ENCODE data around the gene SSBP3. TPM values are rescaled to one million over a fixed set of nuclear protein-coding genes. Genes with fewer than 3 reads are reported as not detected.
A peak's percentile ranks its signal among the peaks of the same experiment; 100 is the strongest.

The SSBP3 gene
- total and polyA plus RNA-seq, 2 of the 13 experiments (the other 11 are each of a cell fraction or from before 2014, with no cell fraction given) = 8.5 to 17.6 TPM

DNA sequence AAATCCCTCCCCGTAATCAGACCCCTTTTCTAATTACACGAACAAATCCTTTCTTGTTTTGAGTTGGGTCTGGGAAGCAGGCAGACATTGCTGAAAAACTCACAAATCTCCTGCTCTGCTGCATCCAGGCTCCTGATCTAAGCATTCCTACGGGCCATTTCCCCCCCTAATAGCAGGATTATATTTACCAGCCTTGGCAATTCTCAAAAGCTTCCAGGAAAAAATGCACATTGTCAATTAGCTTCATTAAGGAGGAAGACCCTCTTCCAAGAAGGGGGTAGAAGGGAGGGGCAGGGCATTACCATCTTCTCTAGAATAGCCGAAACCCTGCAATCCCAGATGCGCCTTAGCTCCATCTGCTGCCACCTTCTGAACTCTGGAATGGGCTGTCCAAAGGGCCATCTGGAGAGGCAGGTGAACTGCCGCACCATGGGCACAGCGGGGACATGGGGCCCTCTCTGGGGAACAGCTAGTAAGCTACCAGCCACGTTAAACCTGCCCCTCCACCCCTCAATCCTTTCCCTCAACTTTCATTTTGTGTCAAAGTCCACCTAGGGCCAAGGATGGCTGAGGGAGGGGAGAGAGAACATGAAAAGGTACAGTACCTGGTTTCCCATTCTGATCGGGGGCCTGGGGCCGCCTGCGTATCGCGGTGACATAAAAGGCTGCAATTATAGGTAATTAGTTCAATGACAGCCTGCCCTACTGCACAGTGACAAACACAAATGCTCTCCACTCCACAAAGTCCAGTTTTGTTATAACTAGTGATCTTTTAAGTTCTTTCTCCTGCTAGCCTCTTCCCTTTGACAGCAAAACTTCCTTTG, 149.5 kb downstream of the SSBP3 start:
- H3K79me2 ChIP-seq (ENCODE audit: insufficient read depth, low read length) = no peaks in the 10 kb centered on the region
- DNase-seq (ENCODE audit: low spot score) (no peak), ATAC-seq (no peak), FAIRE-seq (no peak)
- no peaks in the 10 kb centered on the region; a peak in 1 of 5 replicates for H3K27me3 ChIP-seq (ENCODE audit: control insufficient read depth in 1 of 2, insufficient read depth in 2 of 2, low read length in 2 of 2)
- in situ Hi-C loops (cut with HindIII; ENCODE audit: extremely low pct_ligation_motif_present, low pct_unique_long_range_greater_than_20kb) (no loop called here), intact Hi-C loops (cut with micrococcal nuclease; ENCODE audit: unreplicated experiment) (no loop called here)
- no peak overlapping the region for H3K4me2 ChIP-seq (ENCODE audit: low read depth, low read length)
- POLR2A ChIA-PET = no interaction called here
- no peaks in the 10 kb centered on the region for H4K20me1 ChIP-seq (ENCODE audit: insufficient read depth, low read length)
- no peaks in the 10 kb centered on the region for H3K9me3 ChIP-seq (ENCODE audit: low read length)
- peaks cover 2 to 5% of the 10 kb centered on the region in 2 experiments; a peak in 2 of 5 replicates for H3K36me3 ChIP-seq (replicated peaks in 1 of 2; ENCODE audit: control insufficient read depth in 1 of 2, insufficient read depth in 2 of 2, low read length in 2 of 2)
- H2AFZ ChIP-seq (ENCODE audit: low read length) = no peak overlapping the region
- WGBS (ENCODE audit: low lambda C conversion rate) = 87% methylated on average over 8 of the region's 13 CpGs
- H3K4me1 ChIP-seq (ENCODE audit: insufficient read depth, low read length) = peaks cover 23% of the 10 kb centered on the region
- no TSS peak for BruUV-seq (replicated peaks)
- TF ChIP-seq ZMAT3 (CRISPR knock-in tag; conservative IDR thresholded peaks at IDR 0.05) = no peak
- TF ChIP-seq, protein P1, sequence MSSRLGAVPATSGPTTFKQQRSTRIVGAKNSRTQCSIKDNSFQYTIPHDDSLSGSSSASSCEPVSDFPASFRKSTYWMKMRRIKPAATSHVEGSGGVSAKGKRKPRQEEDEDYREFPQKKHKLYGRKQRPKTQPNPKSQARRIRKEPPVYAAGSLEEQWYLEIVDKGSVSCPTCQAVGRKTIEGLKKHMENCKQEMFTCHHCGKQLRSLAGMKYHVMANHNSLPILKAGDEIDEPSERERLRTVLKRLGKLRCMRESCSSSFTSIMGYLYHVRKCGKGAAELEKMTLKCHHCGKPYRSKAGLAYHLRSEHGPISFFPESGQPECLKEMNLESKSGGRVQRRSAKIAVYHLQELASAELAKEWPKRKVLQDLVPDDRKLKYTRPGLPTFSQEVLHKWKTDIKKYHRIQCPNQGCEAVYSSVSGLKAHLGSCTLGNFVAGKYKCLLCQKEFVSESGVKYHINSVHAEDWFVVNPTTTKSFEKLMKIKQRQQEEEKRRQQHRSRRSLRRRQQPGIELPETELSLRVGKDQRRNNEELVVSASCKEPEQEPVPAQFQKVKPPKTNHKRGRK (CRISPR knock-in tag; IDR thresholded peaks at IDR 0.05) = no peak
- no peak for TF ChIP-seq ZNF562 (CRISPR knock-in tag; IDR thresholded peaks at IDR 0.05; ENCODE audit: borderline replicate concordance)
- TF ChIP-seq, protein P2, sequence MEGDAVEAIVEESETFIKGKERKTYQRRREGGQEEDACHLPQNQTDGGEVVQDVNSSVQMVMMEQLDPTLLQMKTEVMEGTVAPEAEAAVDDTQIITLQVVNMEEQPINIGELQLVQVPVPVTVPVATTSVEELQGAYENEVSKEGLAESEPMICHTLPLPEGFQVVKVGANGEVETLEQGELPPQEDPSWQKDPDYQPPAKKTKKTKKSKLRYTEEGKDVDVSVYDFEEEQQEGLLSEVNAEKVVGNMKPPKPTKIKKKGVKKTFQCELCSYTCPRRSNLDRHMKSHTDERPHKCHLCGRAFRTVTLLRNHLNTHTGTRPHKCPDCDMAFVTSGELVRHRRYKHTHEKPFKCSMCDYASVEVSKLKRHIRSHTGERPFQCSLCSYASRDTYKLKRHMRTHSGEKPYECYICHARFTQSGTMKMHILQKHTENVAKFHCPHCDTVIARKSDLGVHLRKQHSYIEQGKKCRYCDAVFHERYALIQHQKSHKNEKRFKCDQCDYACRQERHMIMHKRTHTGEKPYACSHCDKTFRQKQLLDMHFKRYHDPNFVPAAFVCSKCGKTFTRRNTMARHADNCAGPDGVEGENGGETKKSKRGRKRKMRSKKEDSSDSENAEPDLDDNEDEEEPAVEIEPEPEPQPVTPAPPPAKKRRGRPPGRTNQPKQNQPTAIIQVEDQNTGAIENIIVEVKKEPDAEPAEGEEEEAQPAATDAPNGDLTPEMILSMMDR (CRISPR knock-in tag; IDR thresholded peaks at IDR 0.05) = peak; percentile 29; the same call in 1 of the 2 replicates
- TF ChIP-seq POGZ (CRISPR knock-in tag; IDR thresholded peaks at IDR 0.05) = no peak
- no peak for TF ChIP-seq ZNF792 (CRISPR knock-in tag; IDR thresholded peaks at IDR 0.05)
- no peak for TF ChIP-seq HMG20B (CRISPR knock-in tag; conservative IDR thresholded peaks at IDR 0.05)
- TF ChIP-seq, protein P3, sequence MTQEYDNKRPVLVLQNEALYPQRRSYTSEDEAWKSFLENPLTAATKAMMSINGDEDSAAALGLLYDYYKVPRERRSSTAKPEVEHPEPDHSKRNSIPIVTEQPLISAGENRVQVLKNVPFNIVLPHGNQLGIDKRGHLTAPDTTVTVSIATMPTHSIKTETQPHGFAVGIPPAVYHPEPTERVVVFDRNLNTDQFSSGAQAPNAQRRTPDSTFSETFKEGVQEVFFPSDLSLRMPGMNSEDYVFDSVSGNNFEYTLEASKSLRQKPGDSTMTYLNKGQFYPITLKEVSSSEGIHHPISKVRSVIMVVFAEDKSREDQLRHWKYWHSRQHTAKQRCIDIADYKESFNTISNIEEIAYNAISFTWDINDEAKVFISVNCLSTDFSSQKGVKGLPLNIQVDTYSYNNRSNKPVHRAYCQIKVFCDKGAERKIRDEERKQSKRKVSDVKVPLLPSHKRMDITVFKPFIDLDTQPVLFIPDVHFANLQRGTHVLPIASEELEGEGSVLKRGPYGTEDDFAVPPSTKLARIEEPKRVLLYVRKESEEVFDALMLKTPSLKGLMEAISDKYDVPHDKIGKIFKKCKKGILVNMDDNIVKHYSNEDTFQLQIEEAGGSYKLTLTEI (CRISPR knock-in tag; conservative IDR thresholded peaks at IDR 0.05) = no peak
- no peak for TF ChIP-seq DMAP1 (CRISPR knock-in tag; IDR thresholded peaks at IDR 0.05)
- TF ChIP-seq, protein P4, sequence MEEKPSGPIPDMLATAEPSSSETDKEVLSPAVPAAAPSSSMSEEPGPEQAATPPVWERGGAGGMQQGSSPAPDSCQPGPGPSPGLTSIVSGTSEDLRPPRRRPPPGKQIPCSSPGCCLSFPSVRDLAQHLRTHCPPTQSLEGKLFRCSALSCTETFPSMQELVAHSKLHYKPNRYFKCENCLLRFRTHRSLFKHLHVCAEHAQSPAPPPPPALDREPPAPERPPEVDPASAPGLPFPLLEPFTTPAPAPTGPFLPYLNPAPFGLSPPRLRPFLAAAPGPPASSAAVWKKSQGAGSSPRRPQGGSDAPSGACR (CRISPR knock-in tag; IDR thresholded peaks at IDR 0.05) = no peak
- 0 out of 2 replicates have a peak, but pooled peaks have one; percentile 9 for TF ChIP-seq HNF4G (IDR thresholded peaks at IDR 0.05; ENCODE audit: borderline replicate concordance, low read depth, low read length)
- TF ChIP-seq HNF4G (CRISPR knock-in tag; IDR thresholded peaks at IDR 0.05; ENCODE audit: borderline replicate concordance, low read depth) = no peak
- H3K4me3 ChIP-seq (replicated peaks in 1 of 3; ENCODE audit: insufficient read depth in 1 of 3, low read depth in 2 of 3, low read length in 3 of 3) = no peak overlapping the region
- no peak overlapping the region; the same call in 1 of the 2 replicates for H3K9ac ChIP-seq (ENCODE audit: insufficient read depth, low read depth, low read length)
- CTCF ChIA-PET (ENCODE audit: low intra/inter-chr PET ratio, low total read pairs) = no interaction called here
- H3K27ac ChIP-seq (ENCODE audit: extremely low read length, insufficient read depth, low read length) = peak overlapping the region; percentile 10
